Measurements from ENCODE around the gene GPC3.

GRCh38 chrX:133953785-133954355 is 31.5 kb downstream of the GPC3 start:
- TF ChIP-seq CTCF (IDR thresholded peaks at IDR 0.05) (no peak), POLR2A (IDR thresholded peaks at IDR 0.05; ENCODE audit: low read depth) (no peak), POLR2AphosphoS5 (IDR thresholded peaks at IDR 0.05) (no peak), EP300 (IDR thresholded peaks at IDR 0.05) (no peak)

Measured in esophagus muscularis mucosa (tissue), 4 donors.